Panc1 (cell line): Measurements from ENCODE around the gene TLDC2. TPM values are rescaled to one million over a fixed set of nuclear protein-coding genes. Genes with fewer than 3 reads are reported as not detected.

Source experiments
- ATAC-seq: fragments of 200-7000 bp; cut with Tn5 transposase; 2 replicates; pipeline ENCODE4 v1.9.1; 2020; ENCODE audit warnings: mild to moderate bottlenecking, moderate library complexity
- BruUV-seq: library from RNA; stranded (reverse); fragments of 400-500 nt; replicated peaks from 2 replicates; lab custom pipeline; 2021; lab: Mats Ljungman, UMichigan
- CTCF ChIA-PET: fragments of 300-600 bp; sonication (Branson Sonifier 250); formaldehyde crosslinking; loops from one replicate; lab custom pipeline; 2022; ENCODE audit warnings: antibody characterized with exemption; lab: Charles Lee
- POLR2A ChIA-PET: fragments of 300-600 bp; sonication (Branson Sonifier 250); formaldehyde crosslinking; loops from one replicate; lab custom pipeline; 2022; ENCODE audit warnings: antibody characterized with exemption; lab: Charles Lee
- DNase-seq: peaks from one replicate; pipeline ENCODE4 v3.0.0-alpha.2; 2010; ENCODE audit warnings: low read depth, low spot score
- H3K27ac ChIP-seq: 2 replicates; pipeline ENCODE4 v1.5.1; 2011; ENCODE audit warnings: mild to moderate bottlenecking, low read length, inconsistent platforms
- H3K27me3 ChIP-seq: fragments of 200-500 bp; sonication (Bioruptor generic); 2 replicates; pipeline ENCODE4 v1.6.0; 2014; ENCODE audit warnings: low read length, inconsistent platforms; ENCODE audit not compliant: control insufficient read depth, insufficient read depth
- H3K36me3 ChIP-seq: fragments of 200-500 bp; sonication (Bioruptor generic); 2 replicates; pipeline ENCODE4 v1.5.1; 2014; ENCODE audit warnings: inconsistent platforms, mild to moderate bottlenecking, low read length, moderate library complexity; ENCODE audit not compliant: control insufficient read depth, insufficient read depth
- H3K4me1 ChIP-seq: 2 replicates; pipeline ENCODE4 v1.5.1; 2011; ENCODE audit warnings: inconsistent platforms, mild to moderate bottlenecking, low read length, moderate library complexity; ENCODE audit not compliant: control insufficient read depth, insufficient read depth
- H3K4me3 ChIP-seq, 2 experiments: 2 replicates each; pipeline ENCODE4 v1.5.1; 2011 to 2012; ENCODE audit warnings: low read depth in 2 of 2, low read length in 2 of 2, mild to moderate bottlenecking in 2 of 2, inconsistent platforms in 1 of 2, moderate library complexity in 1 of 2
- H3K9me3 ChIP-seq: fragments of 200-500 bp; sonication (Bioruptor generic); 2 replicates; pipeline ENCODE4 v1.5.1; 2014; ENCODE audit warnings: low read depth, mild to moderate bottlenecking, inconsistent platforms, low read length, moderate library complexity; ENCODE audit not compliant: control insufficient read depth, insufficient read depth
- POLR2AphosphoS5 ChIP-seq: IDR thresholded peaks from 2 replicates; pipeline ENCODE4 v1.6.1; 2012; ENCODE audit warnings: mild to moderate bottlenecking, low read depth, low read length, moderate library complexity
- SIN3A ChIP-seq: IDR thresholded peaks from 2 replicates; pipeline ENCODE4 v1.6.1; 2012; ENCODE audit warnings: low read depth, mild to moderate bottlenecking, low read length, moderate library complexity, borderline replicate concordance; ENCODE audit not compliant: insufficient read depth
- TCF7L2 ChIP-seq: IDR thresholded peaks from 2 replicates; pipeline ENCODE4 v1.6.1; 2011; ENCODE audit warnings: mild to moderate bottlenecking, low read depth, low read length, inconsistent platforms
- in situ Hi-C: cut with HindIII; loops from 2 replicates; pipeline ENCODE4 v1.10.0; 2016; ENCODE audit warnings: low sequenced_read_pairs, low pct_unique_long_range_greater_than_20kb
- intact Hi-C: fragments of 100-400 bp; cut with micrococcal nuclease; formaldehyde crosslinking; loops from one replicate; pipeline ENCODE4 v1.10.0; 2022; ENCODE audit not compliant: unreplicated experiment
- total RNA-seq: library from RNA; stranded (reverse); gene quantifications from one replicate; pipeline ENCODE4 v1.2.1, GENCODE V29; 2021; ENCODE audit not compliant: unreplicated experiment
- TF ChIP-seq, protein P1 (sequence below), 2 experiments: IDR thresholded peaks; 2 replicates each; pipeline ENCODE4 v1.6.1; 2011 to 2012; ENCODE audit warnings: low read depth in 2 of 2, control low read depth in 1 of 2, low read length in 1 of 2, mild to moderate bottlenecking in 1 of 2, moderate library complexity in 1 of 2; ENCODE audit not compliant: insufficient read depth in 1 of 2
- TF ChIP-seq, protein P2 (sequence below): fragments of 450-650 bp; IDR thresholded peaks from 2 replicates; pipeline ENCODE4 v1.5.1; 2017; ENCODE audit warnings: mild to moderate bottlenecking

The TLDC2 gene
- total RNA-seq, 1 experiment from 2014 or later: not detected

DNA sequence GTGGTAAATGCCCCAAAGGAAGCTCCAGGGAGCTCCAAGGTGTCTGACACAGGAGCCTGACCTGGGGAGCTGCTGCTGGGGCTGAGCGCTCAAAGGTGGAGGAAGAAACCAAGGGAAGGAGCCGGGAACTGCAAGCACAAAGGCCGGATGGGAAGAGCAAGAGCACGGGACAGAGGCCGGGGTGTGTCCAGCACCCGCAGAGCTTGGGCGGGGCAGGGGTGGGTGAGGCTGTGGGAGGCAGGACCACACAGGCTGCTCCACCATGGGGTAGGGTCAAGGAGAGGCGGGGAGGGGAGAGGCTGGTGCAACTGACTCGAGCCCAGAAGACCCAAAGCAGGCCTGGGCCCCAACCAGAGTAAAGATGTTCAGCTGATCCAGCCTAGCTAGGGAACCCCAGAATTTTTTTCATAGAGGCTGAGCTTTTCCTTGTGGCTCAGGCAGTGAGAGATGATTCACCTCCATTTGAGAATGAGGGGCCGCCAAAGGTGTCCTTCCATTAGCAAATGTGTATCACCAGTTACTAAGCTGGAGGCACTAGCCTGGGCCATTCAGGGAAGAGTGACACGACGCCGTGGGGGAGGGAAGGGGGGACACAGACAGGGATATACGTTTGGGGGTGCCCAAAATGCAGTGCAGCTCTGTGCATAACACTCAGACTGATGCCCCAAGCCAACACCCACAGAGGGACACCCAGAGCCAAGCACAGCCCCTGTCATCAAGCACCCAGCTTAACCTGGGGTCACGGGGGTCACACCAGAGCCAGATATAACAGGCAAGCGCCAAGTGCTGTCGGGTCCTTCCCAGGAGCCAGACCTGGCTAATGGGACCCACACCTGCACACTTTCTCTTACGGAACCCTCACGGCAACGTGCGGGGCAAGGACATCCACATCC lies 21.3 kb upstream of the TLDC2 start:
- in situ Hi-C loops (no loop called here), intact Hi-C loops (no loop called here)
- CTCF ChIA-PET: interaction anchor here (0.8 kb wide), 1 partner anchor 32 kb away, joined by 4 read pairs; no protein-coding TSS in a partner anchor
- BruUV-seq: no TSS peak
- TF ChIP-seq TCF7L2: no peak
- TF ChIP-seq POLR2AphosphoS5: no peak
- TF ChIP-seq, protein P1, sequence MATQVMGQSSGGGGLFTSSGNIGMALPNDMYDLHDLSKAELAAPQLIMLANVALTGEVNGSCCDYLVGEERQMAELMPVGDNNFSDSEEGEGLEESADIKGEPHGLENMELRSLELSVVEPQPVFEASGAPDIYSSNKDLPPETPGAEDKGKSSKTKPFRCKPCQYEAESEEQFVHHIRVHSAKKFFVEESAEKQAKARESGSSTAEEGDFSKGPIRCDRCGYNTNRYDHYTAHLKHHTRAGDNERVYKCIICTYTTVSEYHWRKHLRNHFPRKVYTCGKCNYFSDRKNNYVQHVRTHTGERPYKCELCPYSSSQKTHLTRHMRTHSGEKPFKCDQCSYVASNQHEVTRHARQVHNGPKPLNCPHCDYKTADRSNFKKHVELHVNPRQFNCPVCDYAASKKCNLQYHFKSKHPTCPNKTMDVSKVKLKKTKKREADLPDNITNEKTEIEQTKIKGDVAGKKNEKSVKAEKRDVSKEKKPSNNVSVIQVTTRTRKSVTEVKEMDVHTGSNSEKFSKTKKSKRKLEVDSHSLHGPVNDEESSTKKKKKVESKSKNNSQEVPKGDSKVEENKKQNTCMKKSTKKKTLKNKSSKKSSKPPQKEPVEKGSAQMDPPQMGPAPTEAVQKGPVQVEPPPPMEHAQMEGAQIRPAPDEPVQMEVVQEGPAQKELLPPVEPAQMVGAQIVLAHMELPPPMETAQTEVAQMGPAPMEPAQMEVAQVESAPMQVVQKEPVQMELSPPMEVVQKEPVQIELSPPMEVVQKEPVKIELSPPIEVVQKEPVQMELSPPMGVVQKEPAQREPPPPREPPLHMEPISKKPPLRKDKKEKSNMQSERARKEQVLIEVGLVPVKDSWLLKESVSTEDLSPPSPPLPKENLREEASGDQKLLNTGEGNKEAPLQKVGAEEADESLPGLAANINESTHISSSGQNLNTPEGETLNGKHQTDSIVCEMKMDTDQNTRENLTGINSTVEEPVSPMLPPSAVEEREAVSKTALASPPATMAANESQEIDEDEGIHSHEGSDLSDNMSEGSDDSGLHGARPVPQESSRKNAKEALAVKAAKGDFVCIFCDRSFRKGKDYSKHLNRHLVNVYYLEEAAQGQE (IDR thresholded peaks at IDR 0.05; ENCODE audit: insufficient read depth in 1 of 2, low read depth in 2 of 2, low read length in 1 of 2): no peak
- no peak for TF ChIP-seq SIN3A
- TF ChIP-seq, protein P2, sequence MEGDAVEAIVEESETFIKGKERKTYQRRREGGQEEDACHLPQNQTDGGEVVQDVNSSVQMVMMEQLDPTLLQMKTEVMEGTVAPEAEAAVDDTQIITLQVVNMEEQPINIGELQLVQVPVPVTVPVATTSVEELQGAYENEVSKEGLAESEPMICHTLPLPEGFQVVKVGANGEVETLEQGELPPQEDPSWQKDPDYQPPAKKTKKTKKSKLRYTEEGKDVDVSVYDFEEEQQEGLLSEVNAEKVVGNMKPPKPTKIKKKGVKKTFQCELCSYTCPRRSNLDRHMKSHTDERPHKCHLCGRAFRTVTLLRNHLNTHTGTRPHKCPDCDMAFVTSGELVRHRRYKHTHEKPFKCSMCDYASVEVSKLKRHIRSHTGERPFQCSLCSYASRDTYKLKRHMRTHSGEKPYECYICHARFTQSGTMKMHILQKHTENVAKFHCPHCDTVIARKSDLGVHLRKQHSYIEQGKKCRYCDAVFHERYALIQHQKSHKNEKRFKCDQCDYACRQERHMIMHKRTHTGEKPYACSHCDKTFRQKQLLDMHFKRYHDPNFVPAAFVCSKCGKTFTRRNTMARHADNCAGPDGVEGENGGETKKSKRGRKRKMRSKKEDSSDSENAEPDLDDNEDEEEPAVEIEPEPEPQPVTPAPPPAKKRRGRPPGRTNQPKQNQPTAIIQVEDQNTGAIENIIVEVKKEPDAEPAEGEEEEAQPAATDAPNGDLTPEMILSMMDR: no peak
- no peak overlapping the region for H3K4me3 ChIP-seq
- no peak overlapping the region for H3K27ac ChIP-seq
- H3K27me3 ChIP-seq: no peaks in the 10 kb centered on the region
- DNase-seq (no peak), ATAC-seq (no peak)
- peaks cover 32% of the 10 kb centered on the region for H3K4me1 ChIP-seq
- POLR2A ChIA-PET: interaction anchor here (0.6 kb wide), 1 partner anchor 455 kb away, joined by 3 read pairs; no protein-coding TSS in a partner anchor
- no peaks in the 10 kb centered on the region for H3K9me3 ChIP-seq
- no peaks in the 10 kb centered on the region for H3K36me3 ChIP-seq

DNA sequence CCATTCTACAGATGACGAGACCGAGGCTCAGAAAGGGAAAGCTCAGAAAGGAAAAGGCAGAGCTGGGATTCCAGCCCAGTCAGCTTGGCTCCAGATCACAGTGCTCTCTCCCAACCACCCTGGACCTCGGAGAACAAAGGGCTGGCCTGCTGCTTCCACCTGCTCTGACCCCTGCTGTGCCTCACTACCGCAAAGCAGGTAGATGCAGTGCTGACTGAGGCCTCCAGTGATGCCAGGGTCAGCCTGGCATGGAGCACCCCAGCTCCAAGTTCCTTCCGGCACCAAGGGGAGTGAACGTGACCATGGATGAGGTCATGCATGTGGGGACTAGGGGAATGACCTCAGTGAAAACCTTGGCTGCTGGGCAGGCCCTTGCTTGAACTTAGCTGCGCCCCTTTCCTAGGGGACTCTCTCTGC lies 20.7 kb upstream of the TLDC2 start:
- H3K4me1 ChIP-seq: peaks cover 37% of the 10 kb centered on the region
- H3K27ac ChIP-seq: no peak overlapping the region
- ChIA-PET POLR2A (interaction anchor here (0.5 kb wide), 1 partner anchor 47 kb away, joined by 7 read pairs; no protein-coding TSS in a partner anchor), CTCF (no interaction called here)
- BruUV-seq: no TSS peak
- H3K27me3 ChIP-seq: no peaks in the 10 kb centered on the region
- DNase-seq (no peak), ATAC-seq (no peak)
- intact Hi-C loops: no loop called here
- H3K9me3 ChIP-seq: no peaks in the 10 kb centered on the region
- no peaks in the 10 kb centered on the region for H3K36me3 ChIP-seq
- in situ Hi-C loops: no loop called here
- no peak overlapping the region for H3K4me3 ChIP-seq
- TF ChIP-seq, protein P2: no peak
- TF ChIP-seq, protein P1 (IDR thresholded peaks at IDR 0.05; ENCODE audit: insufficient read depth in 1 of 2, low read depth in 2 of 2, low read length in 1 of 2): no peak
- TF ChIP-seq TCF7L2: no peak
- TF ChIP-seq POLR2AphosphoS5: no peak
- TF ChIP-seq SIN3A: no peak
